SK-N-SH (cell line): ENCODE data around the gene PHLPP1. TPM values are rescaled to one million over a fixed set of nuclear protein-coding genes. Genes with fewer than 3 reads are reported as not detected.

Experiments used
- CTCF ChIA-PET: fragments of 300-600, 350-600 bp; formaldehyde crosslinking; extraction: SDS; loops from one replicate; lab custom pipeline; 2021; lab: Yijun Ruan, JAX
- POLR2A ChIA-PET: fragments of 350-600 bp; sonication (Branson Sonifier 250); formaldehyde crosslinking; extraction: SDS; loops from one replicate; lab custom pipeline; 2020; ENCODE audit warnings: antibody characterized with exemption, inconsistent platforms; lab: Yijun Ruan, JAX
- DNase-seq: peaks from one replicate; pipeline ENCODE4 v3.0.0; 2012
- H2AFZ ChIP-seq: fragments of 200-600 bp; sonication (generic); 2 replicates; pipeline ENCODE4 v1.8.1; 2016; ENCODE audit warnings: antibody characterized with exemption, mild to moderate bottlenecking, low read depth
- H3F3A ChIP-seq: fragments of 200-600 bp; sonication (generic); replicated peaks from 2 replicates; pipeline ENCODE3; 2016; ENCODE audit warnings: antibody characterized with exemption, mild to moderate bottlenecking; ENCODE audit not compliant: insufficient read depth
- H3K27ac ChIP-seq, 2 experiments: fragments of 200-500 bp in 1 of 2; fragments of 200-600 bp in 1 of 2; sonication (Bioruptor generic) in 1 of 2; sonication (generic), shearing (Covaris generic) in 1 of 2; 2 replicates each; pipeline versions ENCODE4 v1.5.1 to v1.6.1; 2014 to 2016; ENCODE audit warnings: low read depth in 2 of 2, inconsistent platforms in 1 of 2, low read length in 1 of 2, mild to moderate bottlenecking in 1 of 2, mixed read lengths in 1 of 2
- H3K27me3 ChIP-seq: fragments of 200-600 bp; sonication (generic), shearing (Covaris generic); 2 replicates; pipeline ENCODE4 v1.6.1; 2016; ENCODE audit warnings: mixed run types; ENCODE audit not compliant: insufficient read depth
- H3K36me3 ChIP-seq, 2 experiments: fragments of 200-500 bp in 1 of 2; fragments of 200-600 bp in 1 of 2; sonication (Bioruptor generic) in 1 of 2; sonication (generic) in 1 of 2; replicated peaks in 1 of 2; 2 replicates each; pipeline versions ENCODE3 to v1.5.1; 2014 to 2016; ENCODE audit warnings: low read length in 1 of 2, mild to moderate bottlenecking in 1 of 2; ENCODE audit not compliant: insufficient read depth in 2 of 2, control insufficient read depth in 1 of 2
- H3K4me1 ChIP-seq, 2 experiments: fragments of 200-500 bp in 1 of 2; fragments of 200-600 bp in 1 of 2; sonication (Bioruptor generic) in 1 of 2; sonication (generic), shearing (Covaris generic) in 1 of 2; 2 replicates each; pipeline versions ENCODE4 v1.5.1 to v1.6.1; 2014 to 2016; ENCODE audit warnings: low read depth in 1 of 2, low read length in 1 of 2, mixed run types in 1 of 2; ENCODE audit not compliant: insufficient read depth in 2 of 2, control insufficient read depth in 1 of 2
- H3K4me2 ChIP-seq: fragments of 200-600 bp; sonication (generic), shearing (Covaris generic); 2 replicates; pipeline ENCODE4 v1.6.1; 2017; ENCODE audit warnings: mixed run types
- H3K4me3 ChIP-seq, 2 experiments: fragments of 200-500 bp in 1 of 2; fragments of 200-600 bp in 1 of 2; sonication (Bioruptor generic) in 1 of 2; sonication (generic), shearing (Covaris generic) in 1 of 2; 2 replicates each; pipeline versions ENCODE4 v1.5.1 to v1.8.1; 2014 to 2016; ENCODE audit warnings: low read depth in 2 of 2, inconsistent platforms in 1 of 2, low read length in 1 of 2, mild to moderate bottlenecking in 1 of 2, mixed read lengths in 1 of 2, moderate library complexity in 1 of 2
- H3K79me2 ChIP-seq: fragments of 200-600 bp; sonication (generic); 2 replicates; pipeline ENCODE4 v1.8.1; 2017; ENCODE audit warnings: mild to moderate bottlenecking; ENCODE audit not compliant: insufficient read depth
- H3K9ac ChIP-seq: fragments of 200-600 bp; sonication (generic); 2 replicates; pipeline ENCODE4 v1.6.1; 2017; ENCODE audit warnings: mixed run types
- H3K9me2 ChIP-seq: fragments of 200-600 bp; sonication (generic); 2 replicates; pipeline ENCODE4 v1.6.1; 2017; ENCODE audit warnings: mixed run types
- H3K9me3 ChIP-seq: fragments of 200-600 bp; sonication (generic); 2 replicates; pipeline ENCODE4 v1.6.1; 2017; ENCODE audit warnings: mixed run types, mild to moderate bottlenecking, moderate library complexity
- H4K20me1 ChIP-seq: fragments of 200-600 bp; sonication (generic); 2 replicates; pipeline ENCODE4 v1.6.1; 2017; ENCODE audit warnings: mild to moderate bottlenecking, mixed run types; ENCODE audit not compliant: insufficient read depth
- CHD2 ChIP-seq: fragments of 150-350 bp; IDR thresholded peaks from 2 replicates; pipeline ENCODE4 v1.6.1; 2018; ENCODE audit warnings: low read length; ENCODE audit not compliant: partially characterized antibody
- EZH2phosphoT487 ChIP-seq: fragments of 200-600 bp; sonication (generic); IDR thresholded peaks from 2 replicates; pipeline ENCODE4 v1.6.1; 2017; ENCODE audit warnings: low read depth, mixed run types, mild to moderate bottlenecking, antibody characterized with exemption, moderate library complexity, borderline replicate concordance
- FOXM1 ChIP-seq: IDR thresholded peaks from 2 replicates; pipeline ENCODE4 v1.4.0; 2012; ENCODE audit warnings: low read depth, mild to moderate bottlenecking
- GABPA ChIP-seq: IDR thresholded peaks from 2 replicates; pipeline ENCODE4 v1.4.0; 2012; ENCODE audit warnings: low read depth, mild to moderate bottlenecking
- IRF3 ChIP-seq: fragments of 150-350 bp; IDR thresholded peaks from 2 replicates; pipeline ENCODE4 v1.6.1; 2016; ENCODE audit warnings: mild to moderate bottlenecking, low read depth, low read length
- MXI1 ChIP-seq: IDR thresholded peaks from 2 replicates; pipeline ENCODE4 v1.6.1; 2012; ENCODE audit warnings: mild to moderate bottlenecking, low read depth, low read length, improper control_type of control experiment
- POLR2AphosphoS5 ChIP-seq: IDR thresholded peaks from 2 replicates; pipeline ENCODE4 v1.6.1; 2012; ENCODE audit warnings: low read depth, low read length
- RCOR1 ChIP-seq: fragments of 150-350 bp; IDR thresholded peaks from 2 replicates; pipeline ENCODE4 v1.6.1; 2017; ENCODE audit warnings: antibody characterized with exemption, low read length
- RXRA ChIP-seq: IDR thresholded peaks from 2 replicates; pipeline ENCODE4 v1.4.0; 2012; ENCODE audit warnings: low read depth, mild to moderate bottlenecking, borderline replicate concordance
- TAF1 ChIP-seq: IDR thresholded peaks from 2 replicates; pipeline ENCODE4 v1.6.1; 2012; ENCODE audit warnings: low read depth, mild to moderate bottlenecking, low read length, moderate library complexity, borderline replicate concordance
- TCF12 ChIP-seq: IDR thresholded peaks from 2 replicates; pipeline ENCODE4 v1.4.0; 2012
- USF2 ChIP-seq: fragments of 150-350 bp; IDR thresholded peaks from 2 replicates; pipeline ENCODE4 v1.6.1; 2017; ENCODE audit warnings: antibody characterized with exemption, low read length, low read depth, borderline replicate concordance
- WGBS: methylation state at CpG from one replicate; pipeline ENCODE4 v1.1.6; 2017; ENCODE audit warnings: low lambda C conversion rate; 5-methylcytosine and 5-hydroxymethylcytosine counted together
- polyA plus RNA-seq, 3 experiments: library from polyadenylated mRNA; depleted of rRNA; stranded (reverse); fragments of >200 nt; gene quantifications; 2 replicates each; pipeline ENCODE4 v1.2.3, GENCODE V29; 2012
- TF ChIP-seq, protein P1 (sequence below): IDR thresholded peaks from 2 replicates; pipeline ENCODE4; 2012
- TF ChIP-seq, protein P2 (sequence below): IDR thresholded peaks from 2 replicates; pipeline ENCODE4 v1.4.0; 2012; ENCODE audit warnings: low read depth
- TF ChIP-seq, protein P3 (sequence below): IDR thresholded peaks from 2 replicates; pipeline ENCODE4 v1.6.1; 2012; ENCODE audit warnings: mild to moderate bottlenecking, low read depth, low read length, moderate library complexity
- TF ChIP-seq, protein P4 (sequence below): fragments of 200-600 bp; sonication (generic); IDR thresholded peaks from 2 replicates; pipeline ENCODE4 v1.6.1; 2017; ENCODE audit warnings: antibody characterized with exemption, mild to moderate bottlenecking, moderate library complexity

PHLPP1 gene
- polyA plus RNA-seq, 1 of the 3 experiments (the other 2 are of a cell fraction): 4.6 TPM

DNA sequence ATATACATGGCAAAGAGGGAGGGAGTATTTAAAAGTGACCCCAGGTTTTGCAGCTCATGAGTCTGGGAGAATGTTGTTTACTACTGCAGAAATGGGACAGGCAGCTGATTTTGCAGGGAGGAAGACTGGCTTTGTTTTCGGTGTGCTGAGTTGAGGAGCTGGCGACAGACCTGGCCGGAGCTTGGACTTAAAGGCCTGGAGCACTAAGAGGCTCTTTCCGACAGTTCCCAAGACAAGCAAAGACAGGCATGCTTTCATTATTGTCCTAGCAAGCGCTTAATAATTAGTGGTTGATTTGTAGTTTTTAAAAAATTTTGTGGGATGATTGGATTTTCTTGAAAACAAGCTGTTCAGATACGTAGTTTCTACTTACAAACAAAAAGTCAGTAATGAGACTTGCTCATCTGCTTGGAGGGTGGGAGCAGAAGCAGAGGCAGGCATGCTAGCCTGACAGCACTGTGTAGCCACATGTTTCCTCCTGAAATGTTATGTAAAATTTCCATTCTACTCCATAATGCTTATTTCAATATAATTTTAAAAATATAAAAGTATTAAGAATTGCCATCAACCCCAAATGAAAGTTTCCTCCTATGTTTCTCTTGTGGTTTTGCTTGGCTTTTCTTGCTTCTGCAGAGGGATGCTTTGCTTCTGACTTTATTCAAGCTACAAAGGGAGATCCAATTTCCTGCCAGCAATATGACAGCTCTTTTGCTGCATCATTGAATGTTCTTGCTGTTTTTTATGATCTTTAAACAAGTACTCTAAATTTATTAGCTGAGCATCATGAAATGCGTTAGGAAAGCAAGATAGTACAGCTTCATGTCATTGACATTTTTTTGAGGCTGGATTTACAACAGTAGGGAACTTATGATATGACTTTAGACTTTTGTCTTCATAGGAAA, 75.8 kb downstream of the PHLPP1 start:
- WGBS: 88% methylated on average over 7 of the region's 7 CpGs
- TF ChIP-seq TCF12 (0 out of 2 replicates have a peak, but pooled peaks have one; percentile 3), RCOR1 (no peak)

GRCh38 chr18:62792016-62792415, 76.7 kb downstream of the PHLPP1 start:
- no peaks in the 10 kb centered on the region for H3K9me3 ChIP-seq
- 83% methylated on average over 1 of the region's 1 CpG for WGBS
- CTCF ChIA-PET: interaction anchor here (2.1 kb wide), 1 partner anchor 11 kb away, joined by 4 read pairs; no protein-coding TSS in a partner anchor
- TF ChIP-seq, protein P1, sequence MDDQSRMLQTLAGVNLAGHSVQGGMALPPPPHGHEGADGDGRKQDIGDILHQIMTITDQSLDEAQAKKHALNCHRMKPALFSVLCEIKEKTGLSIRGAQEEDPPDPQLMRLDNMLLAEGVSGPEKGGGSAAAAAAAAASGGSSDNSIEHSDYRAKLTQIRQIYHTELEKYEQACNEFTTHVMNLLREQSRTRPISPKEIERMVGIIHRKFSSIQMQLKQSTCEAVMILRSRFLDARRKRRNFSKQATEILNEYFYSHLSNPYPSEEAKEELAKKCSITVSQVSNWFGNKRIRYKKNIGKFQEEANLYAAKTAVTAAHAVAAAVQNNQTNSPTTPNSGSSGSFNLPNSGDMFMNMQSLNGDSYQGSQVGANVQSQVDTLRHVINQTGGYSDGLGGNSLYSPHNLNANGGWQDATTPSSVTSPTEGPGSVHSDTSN: no peak
- no peak for TF ChIP-seq MXI1
- no peak for TF ChIP-seq EZH2phosphoT487
- TF ChIP-seq POLR2AphosphoS5: no peak
- TF ChIP-seq TAF1: no peak
- no peak for TF ChIP-seq RXRA
- TF ChIP-seq USF2: no peak
- TF ChIP-seq, protein P2, sequence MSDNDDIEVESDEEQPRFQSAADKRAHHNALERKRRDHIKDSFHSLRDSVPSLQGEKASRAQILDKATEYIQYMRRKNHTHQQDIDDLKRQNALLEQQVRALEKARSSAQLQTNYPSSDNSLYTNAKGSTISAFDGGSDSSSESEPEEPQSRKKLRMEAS: no peak
- no peak for TF ChIP-seq FOXM1
- TF ChIP-seq, protein P3, sequence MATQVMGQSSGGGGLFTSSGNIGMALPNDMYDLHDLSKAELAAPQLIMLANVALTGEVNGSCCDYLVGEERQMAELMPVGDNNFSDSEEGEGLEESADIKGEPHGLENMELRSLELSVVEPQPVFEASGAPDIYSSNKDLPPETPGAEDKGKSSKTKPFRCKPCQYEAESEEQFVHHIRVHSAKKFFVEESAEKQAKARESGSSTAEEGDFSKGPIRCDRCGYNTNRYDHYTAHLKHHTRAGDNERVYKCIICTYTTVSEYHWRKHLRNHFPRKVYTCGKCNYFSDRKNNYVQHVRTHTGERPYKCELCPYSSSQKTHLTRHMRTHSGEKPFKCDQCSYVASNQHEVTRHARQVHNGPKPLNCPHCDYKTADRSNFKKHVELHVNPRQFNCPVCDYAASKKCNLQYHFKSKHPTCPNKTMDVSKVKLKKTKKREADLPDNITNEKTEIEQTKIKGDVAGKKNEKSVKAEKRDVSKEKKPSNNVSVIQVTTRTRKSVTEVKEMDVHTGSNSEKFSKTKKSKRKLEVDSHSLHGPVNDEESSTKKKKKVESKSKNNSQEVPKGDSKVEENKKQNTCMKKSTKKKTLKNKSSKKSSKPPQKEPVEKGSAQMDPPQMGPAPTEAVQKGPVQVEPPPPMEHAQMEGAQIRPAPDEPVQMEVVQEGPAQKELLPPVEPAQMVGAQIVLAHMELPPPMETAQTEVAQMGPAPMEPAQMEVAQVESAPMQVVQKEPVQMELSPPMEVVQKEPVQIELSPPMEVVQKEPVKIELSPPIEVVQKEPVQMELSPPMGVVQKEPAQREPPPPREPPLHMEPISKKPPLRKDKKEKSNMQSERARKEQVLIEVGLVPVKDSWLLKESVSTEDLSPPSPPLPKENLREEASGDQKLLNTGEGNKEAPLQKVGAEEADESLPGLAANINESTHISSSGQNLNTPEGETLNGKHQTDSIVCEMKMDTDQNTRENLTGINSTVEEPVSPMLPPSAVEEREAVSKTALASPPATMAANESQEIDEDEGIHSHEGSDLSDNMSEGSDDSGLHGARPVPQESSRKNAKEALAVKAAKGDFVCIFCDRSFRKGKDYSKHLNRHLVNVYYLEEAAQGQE: no peak
- TF ChIP-seq GABPA: no peak
- no peak for TF ChIP-seq IRF3
- no peak for TF ChIP-seq CHD2
- TF ChIP-seq TCF12: no peak
- TF ChIP-seq, protein P4, sequence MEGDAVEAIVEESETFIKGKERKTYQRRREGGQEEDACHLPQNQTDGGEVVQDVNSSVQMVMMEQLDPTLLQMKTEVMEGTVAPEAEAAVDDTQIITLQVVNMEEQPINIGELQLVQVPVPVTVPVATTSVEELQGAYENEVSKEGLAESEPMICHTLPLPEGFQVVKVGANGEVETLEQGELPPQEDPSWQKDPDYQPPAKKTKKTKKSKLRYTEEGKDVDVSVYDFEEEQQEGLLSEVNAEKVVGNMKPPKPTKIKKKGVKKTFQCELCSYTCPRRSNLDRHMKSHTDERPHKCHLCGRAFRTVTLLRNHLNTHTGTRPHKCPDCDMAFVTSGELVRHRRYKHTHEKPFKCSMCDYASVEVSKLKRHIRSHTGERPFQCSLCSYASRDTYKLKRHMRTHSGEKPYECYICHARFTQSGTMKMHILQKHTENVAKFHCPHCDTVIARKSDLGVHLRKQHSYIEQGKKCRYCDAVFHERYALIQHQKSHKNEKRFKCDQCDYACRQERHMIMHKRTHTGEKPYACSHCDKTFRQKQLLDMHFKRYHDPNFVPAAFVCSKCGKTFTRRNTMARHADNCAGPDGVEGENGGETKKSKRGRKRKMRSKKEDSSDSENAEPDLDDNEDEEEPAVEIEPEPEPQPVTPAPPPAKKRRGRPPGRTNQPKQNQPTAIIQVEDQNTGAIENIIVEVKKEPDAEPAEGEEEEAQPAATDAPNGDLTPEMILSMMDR: no peak

More for the DNA sequence above, 75.8 kb downstream of the PHLPP1 start:
- Histone ChIP-seq H3K27ac (peak overlapping the region in 1 of 2 experiments; percentile 19; a peak in 2 of 4 replicates), H3K9ac (no peak overlapping the region), H3K4me2 (no peak overlapping the region), H2AFZ (no peak overlapping the region), H3K9me3 (no peaks in the 10 kb centered on the region), H3K4me3 (no peak overlapping the region), H3K36me3 (no peaks in the 10 kb centered on the region), H3K79me2 (peaks cover 32% of the 10 kb centered on the region), H4K20me1 (no peaks in the 10 kb centered on the region), H3K27me3 (no peaks in the 10 kb centered on the region), H3K9me2 (no peaks in the 10 kb centered on the region), H3K4me1 (peaks cover 5 to 8% of the 10 kb centered on the region in 2 experiments; a peak in 3 of 4 replicates), H3F3A (no peaks in the 10 kb centered on the region)
- DNase-seq: no peak
- CTCF ChIA-PET: interaction anchor here (2.1 kb wide), 1 partner anchor 12 kb away, joined by 4 read pairs; no protein-coding TSS in a partner anchor
- POLR2A ChIA-PET: no interaction called here

More at GRCh38 chr18:62792016-62792415, 76.7 kb downstream of the PHLPP1 start:
- H3K4me2 ChIP-seq: no peak overlapping the region
- DNase-seq: no peak
- H2AFZ ChIP-seq: no peak overlapping the region
- H3K9me2 ChIP-seq: no peaks in the 10 kb centered on the region
- peaks cover 28% of the 10 kb centered on the region for H3K79me2 ChIP-seq
- H3K4me1 ChIP-seq: peaks cover 5 to 8% of the 10 kb centered on the region in 2 experiments; a peak in 3 of 4 replicates
- H3K27me3 ChIP-seq: no peaks in the 10 kb centered on the region
- no peak overlapping the region for H3K27ac ChIP-seq
- H3K4me3 ChIP-seq: no peak overlapping the region
- no peaks in the 10 kb centered on the region for H4K20me1 ChIP-seq
- POLR2A ChIA-PET: no interaction called here
- no peaks in the 10 kb centered on the region for H3F3A ChIP-seq
- H3K9ac ChIP-seq: no peak overlapping the region
- no peaks in the 10 kb centered on the region for H3K36me3 ChIP-seq
